Measurements from ENCODE around the gene SELPLG. TPM values are rescaled to one million over a fixed set of nuclear protein-coding genes. Genes with fewer than 3 reads are reported as not detected.

SELPLG gene
- polyA plus RNA-seq, 1 donor from 2014 or later = 0.62 TPM

DNA sequence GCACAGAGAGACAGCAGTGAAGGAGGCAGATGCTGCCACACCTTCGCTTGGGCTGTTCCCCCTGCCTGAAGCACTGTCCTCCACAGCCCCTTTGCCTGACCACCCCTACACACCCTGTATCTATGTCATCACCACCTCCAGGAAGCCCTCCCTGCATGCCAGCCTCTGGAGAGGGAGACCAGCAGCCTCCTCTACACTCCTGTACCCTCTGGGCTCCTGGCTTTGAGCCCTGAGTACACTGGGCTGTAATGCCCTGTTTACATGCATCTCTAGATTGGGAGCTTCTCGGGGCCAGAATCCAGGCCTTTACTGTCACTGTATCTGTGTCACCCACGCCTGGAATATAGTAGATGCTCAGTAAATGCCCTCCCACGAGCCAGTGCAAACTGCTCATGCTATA is 30.0 kb downstream of the SELPLG start:
- no peaks in the 10 kb centered on the region for H4K20me1 ChIP-seq (ENCODE audit: insufficient read depth)
- TF ChIP-seq, protein P1, sequence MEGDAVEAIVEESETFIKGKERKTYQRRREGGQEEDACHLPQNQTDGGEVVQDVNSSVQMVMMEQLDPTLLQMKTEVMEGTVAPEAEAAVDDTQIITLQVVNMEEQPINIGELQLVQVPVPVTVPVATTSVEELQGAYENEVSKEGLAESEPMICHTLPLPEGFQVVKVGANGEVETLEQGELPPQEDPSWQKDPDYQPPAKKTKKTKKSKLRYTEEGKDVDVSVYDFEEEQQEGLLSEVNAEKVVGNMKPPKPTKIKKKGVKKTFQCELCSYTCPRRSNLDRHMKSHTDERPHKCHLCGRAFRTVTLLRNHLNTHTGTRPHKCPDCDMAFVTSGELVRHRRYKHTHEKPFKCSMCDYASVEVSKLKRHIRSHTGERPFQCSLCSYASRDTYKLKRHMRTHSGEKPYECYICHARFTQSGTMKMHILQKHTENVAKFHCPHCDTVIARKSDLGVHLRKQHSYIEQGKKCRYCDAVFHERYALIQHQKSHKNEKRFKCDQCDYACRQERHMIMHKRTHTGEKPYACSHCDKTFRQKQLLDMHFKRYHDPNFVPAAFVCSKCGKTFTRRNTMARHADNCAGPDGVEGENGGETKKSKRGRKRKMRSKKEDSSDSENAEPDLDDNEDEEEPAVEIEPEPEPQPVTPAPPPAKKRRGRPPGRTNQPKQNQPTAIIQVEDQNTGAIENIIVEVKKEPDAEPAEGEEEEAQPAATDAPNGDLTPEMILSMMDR (IDR thresholded peaks at IDR 0.05; ENCODE audit: poor library complexity, severe bottlenecking) = no peak
- TF ChIP-seq RAD21 (conservative IDR thresholded peaks at IDR 0.05) (no peak), TAF1 (IDR thresholded peaks at IDR 0.05; ENCODE audit: low read depth) (no peak), POLR2AphosphoS5 (IDR thresholded peaks at IDR 0.05) (no peak), EP300 (conservative IDR thresholded peaks at IDR 0.05; ENCODE audit: poor library complexity, severe bottlenecking) (no peak), EZH2 (IDR thresholded peaks at IDR 0.05; ENCODE audit: borderline replicate concordance, insufficient read depth, low read length, poor library complexity, severe bottlenecking) (no peak), MXI1 (conservative IDR thresholded peaks at IDR 0.05; ENCODE audit: poor library complexity, severe bottlenecking) (no peak), SMC3 (conservative IDR thresholded peaks at IDR 0.05; ENCODE audit: poor library complexity) (no peak)
- TF ChIP-seq, protein P2, sequence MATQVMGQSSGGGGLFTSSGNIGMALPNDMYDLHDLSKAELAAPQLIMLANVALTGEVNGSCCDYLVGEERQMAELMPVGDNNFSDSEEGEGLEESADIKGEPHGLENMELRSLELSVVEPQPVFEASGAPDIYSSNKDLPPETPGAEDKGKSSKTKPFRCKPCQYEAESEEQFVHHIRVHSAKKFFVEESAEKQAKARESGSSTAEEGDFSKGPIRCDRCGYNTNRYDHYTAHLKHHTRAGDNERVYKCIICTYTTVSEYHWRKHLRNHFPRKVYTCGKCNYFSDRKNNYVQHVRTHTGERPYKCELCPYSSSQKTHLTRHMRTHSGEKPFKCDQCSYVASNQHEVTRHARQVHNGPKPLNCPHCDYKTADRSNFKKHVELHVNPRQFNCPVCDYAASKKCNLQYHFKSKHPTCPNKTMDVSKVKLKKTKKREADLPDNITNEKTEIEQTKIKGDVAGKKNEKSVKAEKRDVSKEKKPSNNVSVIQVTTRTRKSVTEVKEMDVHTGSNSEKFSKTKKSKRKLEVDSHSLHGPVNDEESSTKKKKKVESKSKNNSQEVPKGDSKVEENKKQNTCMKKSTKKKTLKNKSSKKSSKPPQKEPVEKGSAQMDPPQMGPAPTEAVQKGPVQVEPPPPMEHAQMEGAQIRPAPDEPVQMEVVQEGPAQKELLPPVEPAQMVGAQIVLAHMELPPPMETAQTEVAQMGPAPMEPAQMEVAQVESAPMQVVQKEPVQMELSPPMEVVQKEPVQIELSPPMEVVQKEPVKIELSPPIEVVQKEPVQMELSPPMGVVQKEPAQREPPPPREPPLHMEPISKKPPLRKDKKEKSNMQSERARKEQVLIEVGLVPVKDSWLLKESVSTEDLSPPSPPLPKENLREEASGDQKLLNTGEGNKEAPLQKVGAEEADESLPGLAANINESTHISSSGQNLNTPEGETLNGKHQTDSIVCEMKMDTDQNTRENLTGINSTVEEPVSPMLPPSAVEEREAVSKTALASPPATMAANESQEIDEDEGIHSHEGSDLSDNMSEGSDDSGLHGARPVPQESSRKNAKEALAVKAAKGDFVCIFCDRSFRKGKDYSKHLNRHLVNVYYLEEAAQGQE (IDR thresholded peaks at IDR 0.05; ENCODE audit: borderline replicate concordance) = no peak
- no peak overlapping the region for H3K27ac ChIP-seq (ENCODE audit: low read length)
- no peaks in the 10 kb centered on the region for H3K36me3 ChIP-seq (ENCODE audit: insufficient read depth, low read length)
- no peaks in the 10 kb centered on the region for H3K9me3 ChIP-seq (ENCODE audit: low read length)
- H3K27me3 ChIP-seq (ENCODE audit: insufficient read depth, low read depth, low read length) = no peaks in the 10 kb centered on the region
- no peak overlapping the region for H2AFZ ChIP-seq (ENCODE audit: low read depth, low read length)
- H3K9me2 ChIP-seq (ENCODE audit: insufficient read depth, low read length) = no peaks in the 10 kb centered on the region
- no peak overlapping the region for H3K4me2 ChIP-seq (ENCODE audit: low read length)
- no peaks in the 10 kb centered on the region for H3F3A ChIP-seq (ENCODE audit: insufficient read depth, low read length, poor library complexity, severe bottlenecking)
- no peak overlapping the region for H3K4me3 ChIP-seq (ENCODE audit: low read length)
- H3K9ac ChIP-seq (ENCODE audit: low read length) = no peak overlapping the region
- no peaks in the 10 kb centered on the region for H3K79me2 ChIP-seq (replicated peaks; ENCODE audit: insufficient read depth, low read length)

- no peak overlapping the region for H3K27ac ChIP-seq (ENCODE audit: low read length)
- H3K4me3 ChIP-seq (ENCODE audit: low read length) = no peak overlapping the region
- H2AFZ ChIP-seq (ENCODE audit: low read depth, low read length) = no peak overlapping the region
- no peaks in the 10 kb centered on the region for H3K36me3 ChIP-seq (ENCODE audit: insufficient read depth, low read length)
- H3K9me2 ChIP-seq (ENCODE audit: insufficient read depth, low read length) = no peaks in the 10 kb centered on the region
- no peaks in the 10 kb centered on the region for H3K9me3 ChIP-seq (ENCODE audit: low read length)
- no peak overlapping the region for H3K9ac ChIP-seq (ENCODE audit: low read length)
- no peak overlapping the region for H3K4me2 ChIP-seq (ENCODE audit: low read length)
- H3K79me2 ChIP-seq (replicated peaks; ENCODE audit: insufficient read depth, low read length) = no peaks in the 10 kb centered on the region
- TF ChIP-seq, protein P1 (IDR thresholded peaks at IDR 0.05; ENCODE audit: poor library complexity, severe bottlenecking) = no peak
- TF ChIP-seq EP300 (conservative IDR thresholded peaks at IDR 0.05; ENCODE audit: poor library complexity, severe bottlenecking) = no peak
- TF ChIP-seq EZH2 (IDR thresholded peaks at IDR 0.05; ENCODE audit: borderline replicate concordance, insufficient read depth, low read length, poor library complexity, severe bottlenecking) = no peak
- no peak for TF ChIP-seq TAF1 (IDR thresholded peaks at IDR 0.05; ENCODE audit: low read depth)
- no peak for TF ChIP-seq RAD21 (conservative IDR thresholded peaks at IDR 0.05)
- TF ChIP-seq, protein P2 (IDR thresholded peaks at IDR 0.05; ENCODE audit: borderline replicate concordance) = no peak
- no peak for TF ChIP-seq POLR2AphosphoS5 (IDR thresholded peaks at IDR 0.05)
- no peak for TF ChIP-seq MXI1 (conservative IDR thresholded peaks at IDR 0.05; ENCODE audit: poor library complexity, severe bottlenecking)
- no peak for TF ChIP-seq SMC3 (conservative IDR thresholded peaks at IDR 0.05; ENCODE audit: poor library complexity)
- H3F3A ChIP-seq (ENCODE audit: insufficient read depth, low read length, poor library complexity, severe bottlenecking) = no peaks in the 10 kb centered on the region
- no peaks in the 10 kb centered on the region for H4K20me1 ChIP-seq (ENCODE audit: insufficient read depth)
- H3K27me3 ChIP-seq (ENCODE audit: insufficient read depth, low read depth, low read length) = no peaks in the 10 kb centered on the region
These were observed 30.6 kb downstream of the SELPLG start for GRCh38 chr12:108602976-108603704.
